Neural cell (in vitro differentiated cells): Measurements from ENCODE around the gene PTPRT.

Experiments
- CTCF ChIP-seq: fragments of 450-650 bp; IDR thresholded peaks from 2 replicates; pipeline ENCODE4 v1.5.1; 2014; ENCODE audit warnings: antibody characterized with exemption, mild to moderate bottlenecking, moderate library complexity; ENCODE audit not compliant: poor library complexity, severe bottlenecking
- EZH2 ChIP-seq: fragments of 200-600, 300-800 bp; shearing (Covaris generic), sonication (generic); IDR thresholded peaks from 2 replicates; pipeline ENCODE4 v1.6.1; 2014; ENCODE audit warnings: antibody characterized with exemption, low read length, borderline replicate concordance, mild to moderate bottlenecking; ENCODE audit not compliant: insufficient read depth, poor library complexity, severe bottlenecking
- POLR2AphosphoS5 ChIP-seq: IDR thresholded peaks from 2 replicates; pipeline ENCODE4 v1.6.1; 2012
- SMC3 ChIP-seq: fragments of 450-650 bp; conservative IDR thresholded peaks from 2 replicates; pipeline ENCODE4 v1.6.1; 2014; ENCODE audit warnings: antibody characterized with exemption, mild to moderate bottlenecking, moderate library complexity; ENCODE audit not compliant: poor library complexity
- TAF1 ChIP-seq: IDR thresholded peaks from 2 replicates; pipeline ENCODE4 v1.6.1; 2012; ENCODE audit warnings: low read depth

GRCh38 chr20:42419814-42420532 is 769.7 kb downstream of the PTPRT start:
- TF ChIP-seq CTCF (no peak), POLR2AphosphoS5 (no peak), SMC3 (no peak), EZH2 (no peak), TAF1 (no peak)
